Gastroesophageal sphincter (tissue), 4 donors: ENCODE data around the gene NRP1. TPM values are rescaled to one million over a fixed set of nuclear protein-coding genes. Genes with fewer than 3 reads are reported as not detected.
A peak's percentile ranks its signal among the peaks of the same experiment; 100 is the strongest.

Experiments
- ATAC-seq: fragments of 150-250 bp; one replicate; pipeline ENCODE4 v1.9.1; 2016; ENCODE audit warnings: mild to moderate bottlenecking, moderate library complexity
- H3K27ac ChIP-seq, 4 donors: fragments of 200-600 bp; sonication (generic) in 3 of 4; 1 replicate in 3 of 4; 2 replicates in 1 of 4; pipeline ENCODE4 v1.5.1; 2016 to 2019
- H3K27me3 ChIP-seq: fragments of 200-600 bp; sonication (generic); one replicate; pipeline ENCODE4 v1.5.1; 2019
- H3K36me3 ChIP-seq, 2 donors: fragments of 200-600 bp; sonication (generic); one replicate each; pipeline ENCODE4 v1.5.1; 2019; ENCODE audit warnings: control low read depth in 1 of 2
- H3K4me1 ChIP-seq, 3 donors: fragments of 200-600 bp; sonication (generic); 1 replicate in 2 of 3; 2 replicates in 1 of 3; pipeline ENCODE4 v1.5.1; 2016 to 2019; ENCODE audit warnings: control low read depth in 2 of 3
- H3K4me3 ChIP-seq, 2 donors: fragments of 200-600 bp; sonication (generic); one replicate each; pipeline ENCODE4 v1.5.1; 2019; ENCODE audit warnings: mild to moderate bottlenecking in 1 of 2, moderate library complexity in 1 of 2
- H3K9me3 ChIP-seq, 3 donors: fragments of 200-600 bp; sonication (generic); one replicate each; pipeline ENCODE4 v1.5.1; 2017 to 2019; ENCODE audit warnings: control low read depth in 2 of 3
- CTCF ChIP-seq, 4 experiments: fragments of 200-600 bp in 2 of 4; fragments of 450-650 bp in 2 of 4; sonication (generic) in 1 of 4; IDR thresholded peaks; one replicate each; pipeline ENCODE4 v1.5.1; 2017 to 2019; ENCODE audit warnings: antibody characterized with exemption in 4 of 4, mild to moderate bottlenecking in 2 of 4, moderate library complexity in 2 of 4
- EP300 ChIP-seq: sonication (generic); formaldehyde crosslinking; IDR thresholded peaks from one replicate; pipeline ENCODE4 v1.6.1; 2017; ENCODE audit warnings: antibody characterized with exemption, mild to moderate bottlenecking
- POLR2A ChIP-seq, 2 donors: fragments of 450-650 bp; IDR thresholded peaks; one replicate each; pipeline ENCODE4 v1.6.1; 2017; ENCODE audit warnings: antibody characterized with exemption in 2 of 2, mild to moderate bottlenecking in 2 of 2, moderate library complexity in 1 of 2
- POLR2AphosphoS5 ChIP-seq: sonication (generic); formaldehyde crosslinking; IDR thresholded peaks from one replicate; pipeline ENCODE4 v1.6.1; 2017; ENCODE audit warnings: antibody characterized with exemption
- WGBS, 2 donors: methylation state at CpG; one replicate each; pipeline ENCODE4 v1.1.5; 2018; ENCODE audit warnings: low coverage in 1 of 2; 5-methylcytosine and 5-hydroxymethylcytosine counted together
- total RNA-seq, 4 donors: library from RNA; depleted of rRNA; stranded (reverse); fragments of >200 nt; gene quantifications; one replicate each; pipeline ENCODE4 v1.1.0, GENCODE V29; 2016

The NRP1 gene
- total RNA-seq, 4 donors from 2014 or later = 43.4 to 95.4 (median 52.7) TPM

DNA sequence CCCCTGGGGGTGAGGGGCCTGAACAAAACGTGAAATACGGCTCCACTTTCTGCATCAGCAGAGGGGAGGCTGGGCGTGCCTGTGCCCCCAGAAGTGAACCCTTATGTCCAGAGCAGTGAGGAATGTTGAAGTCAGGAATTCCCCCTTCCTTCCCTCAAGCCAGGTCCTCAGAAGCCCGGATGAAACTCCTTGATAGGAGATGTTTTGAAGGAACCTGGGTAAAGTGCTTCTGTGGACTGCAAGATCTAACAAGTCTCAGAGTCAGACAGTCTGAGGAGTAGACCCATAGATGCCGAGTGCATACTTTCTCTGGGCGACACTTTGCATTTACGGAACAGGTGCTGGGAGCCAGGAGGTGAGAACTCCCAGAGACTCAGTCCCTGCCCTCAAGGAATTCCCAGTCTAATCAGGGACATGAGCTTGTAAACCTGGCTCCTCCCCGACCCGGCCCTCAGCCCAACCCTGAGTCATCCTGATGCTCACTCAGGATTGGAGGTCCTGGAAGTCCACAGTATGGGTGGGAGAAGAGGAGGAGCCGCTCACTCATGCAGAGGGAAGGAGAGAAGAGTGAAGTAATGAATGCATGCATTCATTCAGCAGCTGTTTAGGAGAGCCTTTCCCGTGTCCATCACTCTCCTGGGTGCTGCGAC is 197.0 kb downstream of the NRP1 start:
- no peak for TF ChIP-seq POLR2A (IDR thresholded peaks at IDR 0.05)
- TF ChIP-seq POLR2AphosphoS5 = no peak
- TF ChIP-seq EP300 = no peak
- TF ChIP-seq CTCF (IDR thresholded peaks at IDR 0.05) = no peak
- H3K36me3 ChIP-seq = no peaks in the 10 kb centered on the region
- no peaks in the 10 kb centered on the region for H3K9me3 ChIP-seq
- H3K4me3 ChIP-seq = no peak overlapping the region
- H3K27ac ChIP-seq = no peak overlapping the region
- H3K27me3 ChIP-seq = no peaks in the 10 kb centered on the region
- ATAC-seq = no peak
- peaks cover 0 to 23% (median 0%) of the 10 kb centered on the region in 3 donors for H3K4me1 ChIP-seq
- 92% methylated on average over 5 of the region's 12 CpGs; no CpG with 5 or more reads in 1 of the 2 donors for WGBS, 2 donors

DNA sequence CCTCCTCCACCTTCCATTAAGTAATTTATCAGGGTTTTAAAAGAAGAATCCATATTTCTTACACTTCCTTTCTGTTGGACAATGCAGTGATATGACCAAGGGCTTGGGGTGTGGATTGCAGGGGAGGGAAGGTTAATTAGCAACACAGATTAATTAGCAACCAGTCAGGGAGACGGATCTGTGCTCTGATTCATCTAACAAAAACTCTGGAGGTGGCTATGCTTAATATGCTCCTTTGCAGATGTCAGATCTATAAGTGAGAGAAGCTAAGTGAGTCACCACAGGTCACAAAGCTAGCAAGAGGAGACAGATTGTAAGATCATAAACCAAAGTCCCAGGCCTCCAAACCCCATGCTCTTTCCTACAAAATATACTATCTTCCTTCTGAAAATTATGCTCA is 197.7 kb downstream of the NRP1 start:
- no peaks in the 10 kb centered on the region for H3K9me3 ChIP-seq
- H3K27ac ChIP-seq = peak overlapping the region in 1 of 4 donors; percentile 23
- TF ChIP-seq POLR2AphosphoS5 (no peak), EP300 (no peak), CTCF (IDR thresholded peaks at IDR 0.05) (no peak), POLR2A (IDR thresholded peaks at IDR 0.05) (no peak)
- no peak overlapping the region for H3K4me3 ChIP-seq
- peaks cover 0 to 23% (median 0%) of the 10 kb centered on the region in 3 donors for H3K4me1 ChIP-seq
- H3K36me3 ChIP-seq = no peaks in the 10 kb centered on the region
- no peaks in the 10 kb centered on the region for H3K27me3 ChIP-seq
- 11 to 29% methylated on average over 1 of the region's 1 CpG for WGBS, 2 donors
- ATAC-seq = no peak

DNA sequence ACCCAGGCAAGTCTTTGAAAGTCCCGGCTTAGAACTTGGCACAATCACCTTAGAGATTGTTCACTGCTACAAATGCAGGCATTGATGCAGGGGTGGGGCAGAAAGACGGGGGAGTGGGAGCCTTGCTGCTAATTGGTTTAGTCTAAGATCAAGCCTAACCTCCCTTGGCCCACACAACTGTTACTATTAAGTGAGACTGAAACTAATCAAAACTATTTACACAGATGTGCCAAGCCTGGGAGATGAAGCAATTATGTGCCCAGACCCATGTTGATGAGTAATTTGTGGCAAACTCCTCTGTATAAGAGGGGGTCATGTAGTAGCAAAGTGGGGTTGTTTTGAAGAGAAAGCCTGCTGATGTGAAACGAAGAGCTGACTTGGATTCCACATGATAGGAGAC is 198.2 kb downstream of the NRP1 start:
- ATAC-seq = no peak
- H3K27me3 ChIP-seq = no peaks in the 10 kb centered on the region
- H3K4me3 ChIP-seq = no peak overlapping the region
- TF ChIP-seq EP300 (no peak), POLR2AphosphoS5 (no peak), CTCF (IDR thresholded peaks at IDR 0.05) (no peak), POLR2A (IDR thresholded peaks at IDR 0.05) (no peak)
- H3K27ac ChIP-seq = peak overlapping the region in 1 of 4 donors; percentile 23
- no peaks in the 10 kb centered on the region for H3K9me3 ChIP-seq
- 0 to 73% methylated on average over 1 of the region's 3 CpGs for WGBS, 2 donors
- peaks cover 0 to 23% (median 0%) of the 10 kb centered on the region in 3 donors for H3K4me1 ChIP-seq
- no peaks in the 10 kb centered on the region for H3K36me3 ChIP-seq

DNA sequence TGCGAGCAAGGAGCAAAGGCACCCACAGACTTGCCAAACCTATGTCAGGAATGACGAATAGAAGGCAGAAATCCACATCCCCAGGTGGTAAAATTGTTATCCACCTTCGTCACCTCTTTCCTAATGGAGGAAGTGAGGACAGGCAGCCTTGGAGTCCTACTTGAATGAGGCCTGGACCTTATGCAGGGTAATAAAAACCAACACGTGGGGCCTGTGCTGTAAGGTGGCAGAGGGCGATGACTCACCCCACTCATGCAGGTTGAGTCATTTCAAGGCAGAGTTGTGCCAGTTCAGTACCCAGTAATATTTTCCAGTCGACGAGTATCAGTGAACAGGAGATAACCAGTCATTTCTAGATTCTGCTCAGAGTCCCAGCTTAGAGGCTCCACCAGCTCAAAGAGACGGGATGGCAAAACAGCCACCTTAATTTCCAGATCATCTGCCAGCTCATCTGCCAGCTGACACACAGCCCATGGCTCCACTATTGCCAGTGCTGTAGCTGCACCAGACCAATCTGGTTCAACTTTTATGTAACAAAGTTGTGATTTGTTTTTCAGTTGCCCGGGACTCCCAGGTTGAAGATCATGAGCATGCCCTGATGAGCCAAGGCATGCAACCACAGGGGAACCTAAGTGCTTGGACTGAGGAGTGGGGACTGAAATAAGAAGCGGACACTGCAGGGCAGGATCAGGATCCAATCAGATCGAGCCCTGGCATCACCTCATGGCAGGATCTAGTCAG is 200.3 kb downstream of the NRP1 start:
- peak overlapping the region in 3 of 4 donors; percentile 35 to 71 (median 53) for H3K27ac ChIP-seq
- 53 to 68% methylated on average over 4 to 8 of the region's 11 CpGs for WGBS, 2 donors
- peaks cover 0 to 23% (median 0%) of the 10 kb centered on the region in 3 donors for H3K4me1 ChIP-seq
- peak; percentile 64 for TF ChIP-seq POLR2AphosphoS5
- TF ChIP-seq EP300 = no peak
- no peak for TF ChIP-seq CTCF (IDR thresholded peaks at IDR 0.05)
- no peaks in the 10 kb centered on the region for H3K9me3 ChIP-seq
- ATAC-seq = peak; percentile 68
- no peaks in the 10 kb centered on the region for H3K36me3 ChIP-seq
- H3K27me3 ChIP-seq = no peaks in the 10 kb centered on the region
- H3K4me3 ChIP-seq = no peak overlapping the region

GRCh38 chr10:33133557-33133956 is 200.9 kb downstream of the NRP1 start:
- H3K4me1 ChIP-seq = peaks cover 0 to 23% (median 0%) of the 10 kb centered on the region in 3 donors
- H3K27ac ChIP-seq = peak overlapping the region in 3 of 4 donors; percentile 35 to 71 (median 53)
- no peaks in the 10 kb centered on the region for H3K9me3 ChIP-seq
- ATAC-seq = no peak
- TF ChIP-seq CTCF (IDR thresholded peaks at IDR 0.05) = no peak
- no peak for TF ChIP-seq EP300
- no peak for TF ChIP-seq POLR2AphosphoS5
- TF ChIP-seq POLR2A (IDR thresholded peaks at IDR 0.05) = no peak
- H3K27me3 ChIP-seq = no peaks in the 10 kb centered on the region
- H3K4me3 ChIP-seq = no peak overlapping the region
- no peaks in the 10 kb centered on the region for H3K36me3 ChIP-seq
